GM21737 (cell line): Measurements from ENCODE around the gene CDK8.

ENCODE experiments used
- ATAC-seq: cut with Tn5 transposase; IDR thresholded peaks from one replicate; pipeline ENCODE4 v1.9.1; 2021; ENCODE audit warnings: mild to moderate bottlenecking, moderate library complexity; ENCODE audit not compliant: unreplicated experiment

CDK8 gene

GRCh38 chr13:26378116-26378515 is 124.2 kb downstream of the CDK8 start:
- no peak for ATAC-seq

- no peak for ATAC-seq
These were observed 125.9 kb downstream of the CDK8 start for GRCh38 chr13:26379831-26380230.

GRCh38 chr13:26380930-26381329 is 127.0 kb downstream of the CDK8 start:
- ATAC-seq = no peak

- ATAC-seq = no peak
These were observed 128.4 kb downstream of the CDK8 start for GRCh38 chr13:26382366-26382765.

GRCh38 chr13:26382835-26383234 is 128.9 kb downstream of the CDK8 start:
- no peak for ATAC-seq

- no peak for ATAC-seq
These were observed 130.7 kb downstream of the CDK8 start for GRCh38 chr13:26384587-26384986.

GRCh38 chr13:26386026-26386425 is 132.1 kb downstream of the CDK8 start:
- ATAC-seq = no peak

- no peak for ATAC-seq
These were observed 136.3 kb downstream of the CDK8 start for GRCh38 chr13:26390203-26390602.

GRCh38 chr13:26400545-26400944 is 146.6 kb downstream of the CDK8 start:
- ATAC-seq = no peak

- ATAC-seq = no peak
These were observed 147.1 kb downstream of the CDK8 start for GRCh38 chr13:26401069-26401468.

GRCh38 chr13:26401578-26402021 is 147.7 kb downstream of the CDK8 start:
- ATAC-seq = no peak

- ATAC-seq = no peak
These were observed 152.9 kb downstream of the CDK8 start for GRCh38 chr13:26406791-26407190.

GRCh38 chr13:26411206-26411605 is 157.3 kb downstream of the CDK8 start:
- no peak for ATAC-seq

GRCh38 chr13:26412263-26412662 is 158.3 kb downstream of the CDK8 start:
- ATAC-seq = no peak

GRCh38 chr13:26412936-26413716 is 159.2 kb downstream of the CDK8 start:
- ATAC-seq = no peak

- ATAC-seq = no peak
These were observed 166.5 kb downstream of the CDK8 start for GRCh38 chr13:26420282-26420960.

GRCh38 chr13:26422036-26422435 is 168.1 kb downstream of the CDK8 start:
- ATAC-seq = no peak

GRCh38 chr13:26423629-26424028 is 169.7 kb downstream of the CDK8 start:
- no peak for ATAC-seq

GRCh38 chr13:26424181-26424580 is 170.3 kb downstream of the CDK8 start:
- ATAC-seq = no peak

- ATAC-seq = no peak
These were observed 171.8 kb downstream of the CDK8 start for GRCh38 chr13:26425443-26426358.

- ATAC-seq = no peak
These were observed 179.8 kb downstream of the CDK8 start for GRCh38 chr13:26433776-26434175.
